Smooth muscle cell (in vitro differentiated cells): ENCODE results near the gene FARS2. TPM values are rescaled to one million over a fixed set of nuclear protein-coding genes. Genes with fewer than 3 reads are reported as not detected.
"Not testable (repeated sequence)": the region's sequence is repeated elsewhere in the genome, so short reads cannot be mapped to it uniquely, and the experiment has no call there.

Source experiments
- DNase-seq: peaks from one replicate; lab custom pipeline; 2025; ENCODE audit not compliant: unreplicated experiment; lab: John Stamatoyannopoulos, UW
- H2AFZ ChIP-seq: fragments of 200-600 bp; sonication (generic); 2 replicates; pipeline ENCODE4 v1.6.0; 2016; ENCODE audit warnings: antibody characterized with exemption, low read depth, mild to moderate bottlenecking
- H3F3A ChIP-seq: fragments of 200-600 bp; sonication (generic); 2 replicates; pipeline ENCODE4 v1.6.0; 2017; ENCODE audit warnings: antibody characterized with exemption, low read depth
- H3K27ac ChIP-seq: fragments of 200-600 bp; sonication (generic); 2 replicates; pipeline ENCODE4 v1.5.1; 2016; ENCODE audit warnings: low read depth, mild to moderate bottlenecking
- H3K27me3 ChIP-seq: fragments of 200-600 bp; sonication (generic); 2 replicates; pipeline ENCODE4 v1.6.1; 2016; ENCODE audit warnings: low read depth, mild to moderate bottlenecking
- H3K36me3 ChIP-seq: fragments of 200-600 bp; sonication (generic); 2 replicates; pipeline ENCODE4 v1.5.1; 2016; ENCODE audit warnings: low read depth
- H3K4me1 ChIP-seq: fragments of 200-600 bp; sonication (generic); 2 replicates; pipeline ENCODE4 v1.5.1; 2016; ENCODE audit warnings: low read depth
- H3K4me2 ChIP-seq: fragments of 200-600 bp; sonication (generic); 2 replicates; pipeline ENCODE4 v1.6.0; 2016; ENCODE audit warnings: mild to moderate bottlenecking
- H3K4me3 ChIP-seq: fragments of 200-600 bp; sonication (generic); 2 replicates; pipeline ENCODE4 v1.5.1; 2016; ENCODE audit warnings: mild to moderate bottlenecking
- H3K79me2 ChIP-seq: fragments of 200-600 bp; sonication (generic); 2 replicates; pipeline ENCODE4 v1.6.0; 2016; ENCODE audit warnings: low read depth, mild to moderate bottlenecking
- H3K9ac ChIP-seq: fragments of 200-600 bp; sonication (generic); 2 replicates; pipeline ENCODE4 v1.6.0; 2016; ENCODE audit warnings: low read depth
- H3K9me3 ChIP-seq: fragments of 200-600 bp; sonication (generic); replicated peaks from 2 replicates; pipeline ENCODE4 v1.5.1; 2016; ENCODE audit warnings: low read depth
- H4K20me1 ChIP-seq: fragments of 200-600 bp; sonication (generic); 2 replicates; pipeline ENCODE4 v1.6.0; 2016; ENCODE audit warnings: low read depth
- CTCF ChIP-seq: fragments of 200-600 bp; sonication (generic); IDR thresholded peaks from 2 replicates; pipeline ENCODE4 v1.5.1; 2017; ENCODE audit warnings: borderline replicate concordance, mild to moderate bottlenecking, antibody characterized with exemption; ENCODE audit not compliant: insufficient read depth, poor library complexity, severe bottlenecking
- WGBS: methylation state at CpG from one replicate; pipeline ENCODE4 v1.1.7; 2016; ENCODE audit warnings: low lambda C conversion rate; 5-methylcytosine and 5-hydroxymethylcytosine counted together
- polyA plus RNA-seq: library from polyadenylated mRNA; unstranded; fragments of >200 nt; fragmentation: Nextera tagmentation; extraction: Ambion mirVana; gene quantifications from 2 replicates; pipeline ENCODE4 v1.2.1, GENCODE V29; 2016
- total RNA-seq: library from RNA; depleted of rRNA; stranded (reverse); fragments of >200 nt; gene quantifications from 2 replicates; pipeline ENCODE4 v1.2.3, GENCODE V29; 2014

The FARS2 gene
- total and polyA plus RNA-seq, 2 experiments from 2014 or later: 9.6 to 13.2 TPM

GRCh38 chr6:5695260-5696245, 434.2 kb downstream of the FARS2 start:
- H3K9ac ChIP-seq: peak overlapping the region; percentile 34
- H2AFZ ChIP-seq: no peak overlapping the region
- TF ChIP-seq CTCF: no peak
- 28% methylated on average over 12 of the region's 12 CpGs for WGBS
- H3K4me1 ChIP-seq: no peaks in the 10 kb centered on the region
- no peak overlapping the region for H3K4me3 ChIP-seq
- DNase-seq: peak; percentile 20
- no peaks in the 10 kb centered on the region for H4K20me1 ChIP-seq
- peak overlapping the region; percentile 73 for H3K4me2 ChIP-seq
- H3K79me2 ChIP-seq: no peaks in the 10 kb centered on the region
- peak overlapping the region; percentile 90 for H3K27ac ChIP-seq
- peaks cover 6% of the 10 kb centered on the region for H3F3A ChIP-seq
- no peaks in the 10 kb centered on the region for H3K27me3 ChIP-seq
- H3K36me3 ChIP-seq: no peaks in the 10 kb centered on the region
- H3K9me3 ChIP-seq: no peaks in the 10 kb centered on the region

GRCh38 chr6:5697508-5697907, 436.2 kb downstream of the FARS2 start:
- Histone ChIP-seq H3K79me2 (no peaks in the 10 kb centered on the region), H2AFZ (no peak overlapping the region), H3K27ac (no peak overlapping the region), H3K36me3 (no peaks in the 10 kb centered on the region), H3K9me3 (no peaks in the 10 kb centered on the region), H3K9ac (no peak overlapping the region), H3K4me1 (no peaks in the 10 kb centered on the region), H3K4me2 (no peak overlapping the region), H4K20me1 (no peaks in the 10 kb centered on the region), H3F3A (peaks cover 6% of the 10 kb centered on the region), H3K4me3 (no peak overlapping the region), H3K27me3 (no peaks in the 10 kb centered on the region)
- TF ChIP-seq CTCF: no peak
- no peak for DNase-seq

GRCh38 chr6:5698318-5698717, 437.0 kb downstream of the FARS2 start:
- Histone ChIP-seq H3K4me1 (no peaks in the 10 kb centered on the region), H3K4me2 (no peak overlapping the region), H3K9ac (no peak overlapping the region), H2AFZ (no peak overlapping the region), H3K79me2 (no peaks in the 10 kb centered on the region), H3F3A (peaks cover 4% of the 10 kb centered on the region), H4K20me1 (no peaks in the 10 kb centered on the region), H3K36me3 (no peaks in the 10 kb centered on the region), H3K27ac (no peak overlapping the region), H3K9me3 (no peaks in the 10 kb centered on the region), H3K27me3 (no peaks in the 10 kb centered on the region), H3K4me3 (no peak overlapping the region)
- no peak for TF ChIP-seq CTCF
- no peak for DNase-seq
- 99% methylated on average over 4 of the region's 4 CpGs for WGBS

GRCh38 chr6:5699064-5699463, 437.8 kb downstream of the FARS2 start:
- H3K27me3 ChIP-seq, H3K4me3 ChIP-seq, H4K20me1 ChIP-seq, H3K9ac ChIP-seq, H3K4me2 ChIP-seq, H3K9me3 ChIP-seq, H3F3A ChIP-seq, DNase-seq, H3K27ac ChIP-seq, H3K36me3 ChIP-seq, H2AFZ ChIP-seq, H3K79me2 ChIP-seq, H3K4me1 ChIP-seq: not testable (repeated sequence)
